Body of pancreas (tissue), 4 donors: ENCODE results near the gene NTMT1. TPM values are rescaled to one million over a fixed set of nuclear protein-coding genes. Genes with fewer than 3 reads are reported as not detected.
A peak's percentile ranks its signal among the peaks of the same experiment; 100 is the strongest.

Experiments used
- ATAC-seq: fragments of 150-250 bp; one replicate; pipeline ENCODE4 v1.9.1; 2016
- DNase-seq, 4 donors: peaks; one replicate each; pipeline ENCODE4 v3.0.0-alpha.2; 2019
- H3K27ac ChIP-seq, 4 donors: fragments of 200-600 bp; sonication (generic); 1 replicate in 3 of 4; 2 replicates in 1 of 4; pipeline versions ENCODE4 v1.5.1 to v1.6.1; 2016 to 2019; ENCODE audit warnings: mild to moderate bottlenecking in 1 of 4, mixed read lengths in 1 of 4, moderate library complexity in 1 of 4
- H3K27me3 ChIP-seq, 2 donors: fragments of 200-600 bp; sonication (generic); one replicate each; pipeline ENCODE4 v1.6.0; 2016; ENCODE audit warnings: mild to moderate bottlenecking in 1 of 2
- H3K36me3 ChIP-seq, 2 donors: fragments of 200-600 bp; sonication (generic); replicated peaks in 1 of 2; 2 replicates each; pipeline ENCODE4 v1.5.1; 2016; ENCODE audit warnings: low read depth in 2 of 2; ENCODE audit not compliant: insufficient read depth in 1 of 2
- H3K4me1 ChIP-seq: fragments of 200-600 bp; sonication (generic); one replicate; pipeline ENCODE4 v1.6.0; 2016
- H3K4me3 ChIP-seq, 2 donors: fragments of 200-600 bp; sonication (generic); 1 replicate in 1 of 2; 2 replicates in 1 of 2; pipeline ENCODE4 v1.5.1; 2016 to 2019
- H3K9me3 ChIP-seq, 3 donors: fragments of 200-600 bp; sonication (generic); 1 replicate in 2 of 3; 2 replicates in 1 of 3; pipeline ENCODE4 v1.5.1; 2016
- POLR2A ChIP-seq, 3 donors: fragments of 450-650 bp; IDR thresholded peaks; one replicate each; pipeline ENCODE4 v1.6.1; 2016; ENCODE audit warnings: antibody characterized with exemption in 3 of 3, mild to moderate bottlenecking in 2 of 3
- WGBS, 2 donors: methylation state at CpG; one replicate each; pipeline ENCODE4 v1.1.5; 2017; 5-methylcytosine and 5-hydroxymethylcytosine counted together
- intact Hi-C: fragments of 100-400 bp; cut with DNase I; formaldehyde crosslinking; loops from one replicate; pipeline ENCODE4 v1.15.1; 2023
- total RNA-seq, 2 donors: library from RNA; depleted of rRNA; stranded (reverse); fragments of >200 nt; gene quantifications; one replicate each; pipeline ENCODE4 v1.1.0, GENCODE V29; 2016
- TF ChIP-seq, protein P1 (sequence below), 7 experiments: fragments of 450-650 bp in 4 of 7; fragments of 200-600 bp in 3 of 7; sonication (generic) in 3 of 7; IDR thresholded peaks; one replicate each; pipeline ENCODE4 v1.5.1; 2016 to 2019; ENCODE audit warnings: antibody characterized with exemption in 7 of 7

NTMT1 gene
- total RNA-seq, 2 donors from 2014 or later = 11.2 to 14.5 TPM

DNA sequence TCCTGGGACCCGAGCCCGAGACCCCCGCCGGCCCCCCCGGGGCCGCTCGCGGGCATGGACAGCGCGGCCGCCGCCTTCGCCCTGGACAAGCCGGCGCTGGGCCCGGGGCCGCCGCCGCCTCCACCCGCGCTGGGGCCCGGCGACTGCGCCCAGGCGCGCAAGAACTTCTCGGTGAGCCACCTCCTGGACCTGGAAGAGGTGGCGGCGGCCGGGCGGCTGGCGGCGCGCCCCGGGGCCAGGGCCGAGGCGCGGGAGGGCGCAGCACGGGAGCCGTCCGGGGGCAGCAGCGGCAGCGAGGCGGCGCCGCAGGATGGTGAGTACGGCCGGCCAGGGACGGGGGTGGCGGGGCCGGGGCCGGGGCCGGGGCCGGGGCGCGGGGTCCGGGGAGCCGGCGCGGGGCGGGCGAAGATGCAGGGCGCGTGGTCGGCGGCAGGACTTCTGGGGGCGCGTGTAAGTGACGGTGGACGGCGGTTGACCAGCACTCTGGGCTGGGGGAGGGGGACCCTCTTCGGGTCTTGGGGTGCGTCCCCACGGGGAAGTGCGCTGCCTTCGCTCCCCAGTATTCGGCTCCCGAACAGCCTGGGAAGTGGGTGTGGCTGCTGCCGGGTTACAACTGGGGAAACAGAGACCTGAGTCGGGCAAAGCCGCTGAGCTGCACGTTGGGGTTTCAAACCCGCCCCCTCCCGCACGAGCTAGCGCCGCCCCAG lies 40.0 kb downstream of the NTMT1 start:
- DNase-seq = no peak
- ATAC-seq = peak; percentile 38
- WGBS, 2 donors = 4 to 13% methylated on average over 10 to 49 of the region's 88 CpGs
- Histone ChIP-seq H3K36me3 (no peaks in the 10 kb centered on the region), H3K4me3 (no peak overlapping the region), H3K4me1 (peaks cover 6% of the 10 kb centered on the region), H3K27me3 (peaks cover 0 to 6% of the 10 kb centered on the region in 2 donors), H3K9me3 (no peaks in the 10 kb centered on the region), H3K27ac (no peak overlapping the region)
- TF ChIP-seq POLR2A (IDR thresholded peaks at IDR 0.05) = no peak
- TF ChIP-seq, protein P1, sequence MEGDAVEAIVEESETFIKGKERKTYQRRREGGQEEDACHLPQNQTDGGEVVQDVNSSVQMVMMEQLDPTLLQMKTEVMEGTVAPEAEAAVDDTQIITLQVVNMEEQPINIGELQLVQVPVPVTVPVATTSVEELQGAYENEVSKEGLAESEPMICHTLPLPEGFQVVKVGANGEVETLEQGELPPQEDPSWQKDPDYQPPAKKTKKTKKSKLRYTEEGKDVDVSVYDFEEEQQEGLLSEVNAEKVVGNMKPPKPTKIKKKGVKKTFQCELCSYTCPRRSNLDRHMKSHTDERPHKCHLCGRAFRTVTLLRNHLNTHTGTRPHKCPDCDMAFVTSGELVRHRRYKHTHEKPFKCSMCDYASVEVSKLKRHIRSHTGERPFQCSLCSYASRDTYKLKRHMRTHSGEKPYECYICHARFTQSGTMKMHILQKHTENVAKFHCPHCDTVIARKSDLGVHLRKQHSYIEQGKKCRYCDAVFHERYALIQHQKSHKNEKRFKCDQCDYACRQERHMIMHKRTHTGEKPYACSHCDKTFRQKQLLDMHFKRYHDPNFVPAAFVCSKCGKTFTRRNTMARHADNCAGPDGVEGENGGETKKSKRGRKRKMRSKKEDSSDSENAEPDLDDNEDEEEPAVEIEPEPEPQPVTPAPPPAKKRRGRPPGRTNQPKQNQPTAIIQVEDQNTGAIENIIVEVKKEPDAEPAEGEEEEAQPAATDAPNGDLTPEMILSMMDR (IDR thresholded peaks at IDR 0.05) = no peak
- intact Hi-C loops = no loop called here

DNA sequence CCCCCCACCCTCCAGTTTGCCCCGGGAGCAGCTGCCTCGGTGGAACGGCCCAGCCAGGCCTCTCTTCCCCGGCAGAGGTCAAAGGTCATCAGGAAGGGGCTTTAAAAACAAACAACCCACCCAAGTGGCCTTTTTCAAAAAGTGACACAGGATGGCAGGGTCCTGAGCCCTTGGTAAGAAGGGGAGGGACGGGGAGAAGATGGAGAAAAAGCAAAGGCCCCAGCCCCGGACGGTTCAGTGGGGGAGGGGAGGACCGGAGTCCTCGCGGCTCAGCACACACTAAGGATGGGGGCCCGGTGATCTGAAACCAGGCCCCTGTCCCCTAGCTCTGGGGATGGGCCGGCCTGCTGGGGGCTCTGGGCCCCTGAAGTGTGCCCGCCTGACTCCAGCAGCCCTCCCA lies 40.6 kb downstream of the NTMT1 start:
- Histone ChIP-seq H3K27me3 (peaks cover 0 to 6% of the 10 kb centered on the region in 2 donors), H3K4me3 (no peak overlapping the region), H3K9me3 (no peaks in the 10 kb centered on the region), H3K4me1 (peaks cover 6% of the 10 kb centered on the region), H3K27ac (no peak overlapping the region), H3K36me3 (no peaks in the 10 kb centered on the region)
- no peak for ATAC-seq
- WGBS, 2 donors = 23 to 27% methylated on average over 7 to 11 of the region's 13 CpGs
- DNase-seq = no peak
- intact Hi-C loops = no loop called here
- TF ChIP-seq, protein P1 (IDR thresholded peaks at IDR 0.05) = no peak
- TF ChIP-seq POLR2A (IDR thresholded peaks at IDR 0.05) = no peak

DNA sequence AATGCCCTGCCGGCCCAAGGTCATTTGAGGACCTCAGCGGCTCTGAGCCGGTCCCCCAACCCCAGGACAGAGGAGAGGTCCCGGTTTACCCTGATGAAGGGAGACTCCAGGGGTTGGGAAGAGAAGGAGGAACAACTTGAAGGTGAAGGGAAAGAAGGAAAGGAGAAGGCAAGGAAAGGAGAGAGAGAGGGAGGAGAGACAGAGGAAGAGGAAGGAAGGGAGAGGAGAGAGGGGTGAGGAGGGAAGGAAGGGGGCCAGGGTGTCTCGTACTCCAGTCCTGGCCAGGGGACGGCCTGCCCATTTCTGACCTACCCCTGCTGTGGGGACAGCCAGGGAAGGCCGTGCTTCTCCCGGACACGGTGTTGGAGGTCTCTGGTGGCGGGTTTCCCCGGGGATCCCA lies 41.4 kb downstream of the NTMT1 start:
- no peak overlapping the region for H3K27ac ChIP-seq
- DNase-seq = no peak
- H3K9me3 ChIP-seq = no peaks in the 10 kb centered on the region
- peaks cover 0 to 6% of the 10 kb centered on the region in 2 donors for H3K27me3 ChIP-seq
- TF ChIP-seq POLR2A (IDR thresholded peaks at IDR 0.05) = no peak
- TF ChIP-seq, protein P1 (IDR thresholded peaks at IDR 0.05) = no peak
- H3K4me1 ChIP-seq = peaks cover 6% of the 10 kb centered on the region
- intact Hi-C loops = no loop called here
- H3K4me3 ChIP-seq = no peak overlapping the region
- no peak for ATAC-seq
- WGBS, 2 donors = 65 to 79% methylated on average over 11 of the region's 11 CpGs
- H3K36me3 ChIP-seq = no peaks in the 10 kb centered on the region

DNA sequence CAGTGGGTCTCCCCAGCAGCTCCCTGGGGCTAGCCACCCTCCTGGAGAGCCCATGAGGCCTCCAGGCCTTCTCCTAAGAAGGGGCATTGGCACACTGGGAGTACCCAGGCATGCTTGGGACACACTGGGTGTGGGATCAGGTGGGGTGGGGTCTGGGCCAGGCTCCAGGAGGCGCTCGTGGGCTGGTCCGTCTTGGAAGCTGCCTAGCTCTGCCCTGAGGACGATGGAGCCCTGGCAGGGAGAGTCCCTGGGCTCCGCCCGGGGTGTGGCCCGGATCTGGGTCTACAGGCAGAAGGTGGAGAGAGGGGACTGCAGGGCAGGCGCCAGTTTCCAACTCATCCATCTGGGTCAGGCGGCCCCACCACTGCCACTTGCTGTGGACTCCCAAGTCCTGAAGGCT lies 41.9 kb downstream of the NTMT1 start:
- DNase-seq = no peak

More for the DNA sequence above, 41.9 kb downstream of the NTMT1 start:
- intact Hi-C loops = no loop called here
- ATAC-seq = no peak
- WGBS, 2 donors = 86 to 95% methylated on average over 4 to 7 of the region's 9 CpGs
- Histone ChIP-seq H3K4me1 (peaks cover 6% of the 10 kb centered on the region), H3K9me3 (no peaks in the 10 kb centered on the region), H3K4me3 (no peak overlapping the region), H3K36me3 (no peaks in the 10 kb centered on the region), H3K27me3 (peaks cover 0 to 6% of the 10 kb centered on the region in 2 donors), H3K27ac (no peak overlapping the region)
- no peak for TF ChIP-seq POLR2A (IDR thresholded peaks at IDR 0.05)
- TF ChIP-seq, protein P1 (IDR thresholded peaks at IDR 0.05) = no peak
